ENCODE results near the gene FRMD4B.
"Not testable (repeated sequence)": the region's sequence is repeated elsewhere in the genome, so short reads cannot be mapped to it uniquely, and the experiment has no call there.

Gene FRMD4B

GRCh38 chr3:69282181-69282580, 103.7 kb downstream of the FRMD4B start:
- DNase-seq = peak; percentile 61 to 80

GRCh38 chr3:69277403-69277802, 108.5 kb downstream of the FRMD4B start:
- DNase-seq = not testable (repeated sequence)

- no peak for DNase-seq
Measured at GRCh38 chr3:69276884-69277283, 109.0 kb downstream of the FRMD4B start.

- not testable (repeated sequence) for DNase-seq
Measured at GRCh38 chr3:69276191-69276590, 109.7 kb downstream of the FRMD4B start.

GRCh38 chr3:69273896-69274295, 112.0 kb downstream of the FRMD4B start:
- no peak for DNase-seq

- no peak for DNase-seq
Measured at GRCh38 chr3:69272556-69272955, 113.3 kb downstream of the FRMD4B start.

GRCh38 chr3:69271098-69271497, 114.8 kb downstream of the FRMD4B start:
- DNase-seq = no peak

GRCh38 chr3:69266585-69266984, 119.3 kb downstream of the FRMD4B start:
- no peak for DNase-seq

GRCh38 chr3:69266071-69266470, 119.8 kb downstream of the FRMD4B start:
- not testable (repeated sequence) for DNase-seq

GRCh38 chr3:69260843-69261405, 125.0 kb downstream of the FRMD4B start:
- DNase-seq = not testable (repeated sequence)

GRCh38 chr3:69260216-69260787, 125.6 kb downstream of the FRMD4B start:
- DNase-seq = no peak

GRCh38 chr3:69259125-69259524, 126.8 kb downstream of the FRMD4B start:
- no peak for DNase-seq

- no peak for DNase-seq
Measured at GRCh38 chr3:69255928-69256327, 130.0 kb downstream of the FRMD4B start.

- no peak for DNase-seq
Measured at GRCh38 chr3:69254351-69254750, 131.5 kb downstream of the FRMD4B start.

- no peak for DNase-seq
Measured at GRCh38 chr3:69252631-69253030, 133.3 kb downstream of the FRMD4B start.

- DNase-seq = no peak
Measured at GRCh38 chr3:69252141-69252540, 133.7 kb downstream of the FRMD4B start.

- DNase-seq = no peak
Measured at GRCh38 chr3:69251078-69251805, 134.6 kb downstream of the FRMD4B start.

- DNase-seq = peak; percentile 24 to 59
Measured at GRCh38 chr3:69250014-69250413, 135.9 kb downstream of the FRMD4B start.

- no peak for DNase-seq
Measured at GRCh38 chr3:69249001-69249400, 136.9 kb downstream of the FRMD4B start.

- no peak for DNase-seq
Measured at GRCh38 chr3:69248436-69248835, 137.5 kb downstream of the FRMD4B start.

- no peak for DNase-seq
Measured at GRCh38 chr3:69246612-69247011, 139.3 kb downstream of the FRMD4B start.

- no peak for DNase-seq
Measured at GRCh38 chr3:69244039-69244438, 141.8 kb downstream of the FRMD4B start.

- DNase-seq = no peak
Measured at GRCh38 chr3:69241769-69242168, 144.1 kb downstream of the FRMD4B start.

Measured in stimulated activated CD4-positive, alpha-beta T cell treated with anti-CD3 and anti-CD28 coated beads, Interleukin-4, amount 100 ng/mL, for 4 hours (primary cell).